Measurements from ENCODE around the gene CYTH4. TPM values are rescaled to one million over a fixed set of nuclear protein-coding genes. Genes with fewer than 3 reads are reported as not detected.

The CYTH4 gene
- total and polyA plus RNA-seq, 10 of the 15 experiments (the other 5 are each of a cell fraction or from before 2014, with no cell fraction given) = 1.5 to 27.3 (median 16.9) TPM

- no peak for TF ChIP-seq ZNF592 (IDR thresholded peaks at IDR 0.05)
- TF ChIP-seq, protein P1, sequence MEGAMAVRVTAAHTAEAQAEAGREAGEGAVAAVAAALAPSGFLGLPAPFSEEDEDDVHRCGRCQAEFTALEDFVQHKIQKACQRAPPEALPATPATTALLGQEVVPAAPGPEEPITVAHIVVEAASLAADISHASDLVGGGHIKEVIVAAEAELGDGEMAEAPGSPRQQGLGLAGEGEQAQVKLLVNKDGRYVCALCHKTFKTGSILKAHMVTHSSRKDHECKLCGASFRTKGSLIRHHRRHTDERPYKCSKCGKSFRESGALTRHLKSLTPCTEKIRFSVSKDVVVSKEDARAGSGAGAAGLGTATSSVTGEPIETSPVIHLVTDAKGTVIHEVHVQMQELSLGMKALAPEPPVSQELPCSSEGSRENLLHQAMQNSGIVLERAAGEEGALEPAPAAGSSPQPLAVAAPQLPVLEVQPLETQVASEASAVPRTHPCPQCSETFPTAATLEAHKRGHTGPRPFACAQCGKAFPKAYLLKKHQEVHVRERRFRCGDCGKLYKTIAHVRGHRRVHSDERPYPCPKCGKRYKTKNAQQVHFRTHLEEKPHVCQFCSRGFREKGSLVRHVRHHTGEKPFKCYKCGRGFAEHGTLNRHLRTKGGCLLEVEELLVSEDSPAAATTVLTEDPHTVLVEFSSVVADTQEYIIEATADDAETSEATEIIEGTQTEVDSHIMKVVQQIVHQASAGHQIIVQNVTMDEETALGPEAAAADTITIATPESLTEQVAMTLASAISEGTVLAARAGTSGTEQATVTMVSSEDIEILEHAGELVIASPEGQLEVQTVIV (IDR thresholded peaks at IDR 0.05; ENCODE audit: borderline replicate concordance, partially characterized antibody) = no peak
Observed at GRCh38 chr22:37331856-37332536, 49.7 kb downstream of the CYTH4 start (continued).

Data from GM12878 (cell line).